Measurements from ENCODE around the gene KASH5.

- TF ChIP-seq CTCF (IDR thresholded peaks at IDR 0.05) (peak in 1 of 12 donors; percentile 10), POLR2A (IDR thresholded peaks at IDR 0.05) (no peak)
These were observed 42.8 kb downstream of the KASH5 start for GRCh38 chr19:49430678-49431329.
